Spleen (tissue), 7 donors: Measurements from ENCODE around the gene DNAJC30.

Source experiments
- POLR2A ChIP-seq, 3 donors: fragments of 450-650 bp; IDR thresholded peaks; one replicate each; pipeline ENCODE4 v1.5.1; 2017; ENCODE audit warnings: antibody characterized with exemption in 3 of 3, mild to moderate bottlenecking in 1 of 3
- TF ChIP-seq, protein P1 (sequence below), 11 experiments: fragments of 200-600 bp in 7 of 11; fragments of 450-650 bp in 4 of 11; sonication (generic) in 4 of 11; IDR thresholded peaks in 8 of 11; conservative IDR thresholded peaks in 3 of 11; 1 replicate in 7 of 11; 2 replicates in 4 of 11; pipeline versions ENCODE4 v1.4.0 to v1.8.0; 2016 to 2021; ENCODE audit warnings: antibody characterized with exemption in 11 of 11, inconsistent platforms in 4 of 11, mild to moderate bottlenecking in 1 of 11
- donor health status: DM: no; HTN: no; CAD: no; lungs with moderate emphysema.
- donor health status: DM: no; HTN: no; CAD: no.
- donor health status: DM: no; HTN: no; CAD: no.

- TF ChIP-seq, protein P1, sequence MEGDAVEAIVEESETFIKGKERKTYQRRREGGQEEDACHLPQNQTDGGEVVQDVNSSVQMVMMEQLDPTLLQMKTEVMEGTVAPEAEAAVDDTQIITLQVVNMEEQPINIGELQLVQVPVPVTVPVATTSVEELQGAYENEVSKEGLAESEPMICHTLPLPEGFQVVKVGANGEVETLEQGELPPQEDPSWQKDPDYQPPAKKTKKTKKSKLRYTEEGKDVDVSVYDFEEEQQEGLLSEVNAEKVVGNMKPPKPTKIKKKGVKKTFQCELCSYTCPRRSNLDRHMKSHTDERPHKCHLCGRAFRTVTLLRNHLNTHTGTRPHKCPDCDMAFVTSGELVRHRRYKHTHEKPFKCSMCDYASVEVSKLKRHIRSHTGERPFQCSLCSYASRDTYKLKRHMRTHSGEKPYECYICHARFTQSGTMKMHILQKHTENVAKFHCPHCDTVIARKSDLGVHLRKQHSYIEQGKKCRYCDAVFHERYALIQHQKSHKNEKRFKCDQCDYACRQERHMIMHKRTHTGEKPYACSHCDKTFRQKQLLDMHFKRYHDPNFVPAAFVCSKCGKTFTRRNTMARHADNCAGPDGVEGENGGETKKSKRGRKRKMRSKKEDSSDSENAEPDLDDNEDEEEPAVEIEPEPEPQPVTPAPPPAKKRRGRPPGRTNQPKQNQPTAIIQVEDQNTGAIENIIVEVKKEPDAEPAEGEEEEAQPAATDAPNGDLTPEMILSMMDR (IDR thresholded peaks at IDR 0.05 in 8 of 11, conservative IDR thresholded peaks at IDR 0.05 in 3 of 11), result no peak
- TF ChIP-seq POLR2A (IDR thresholded peaks at IDR 0.05), result no peak
Observed at GRCh38 chr7:73728551-73728950, 45.3 kb upstream of the DNAJC30 start.
